PFSK-1 (cell line): ENCODE measurements around the gene PHKA2.

Experiments
- FOXP2 ChIP-seq: optimal IDR thresholded peaks from 2 replicates; pipeline ENCODE3; 2011; ENCODE audit warnings: borderline replicate concordance, control low read depth, inconsistent platforms; ENCODE audit not compliant: insufficient read depth; ENCODE audit errors: extremely low read length, extremely low read depth
- POLR2AphosphoS5 ChIP-seq: IDR thresholded peaks from 2 replicates; pipeline ENCODE4 v1.6.1; 2012; ENCODE audit warnings: low read depth, mild to moderate bottlenecking, control low read depth, low read length, moderate library complexity
- SIN3A ChIP-seq: IDR thresholded peaks from 2 replicates; pipeline ENCODE4 v1.6.1; 2012; ENCODE audit warnings: mild to moderate bottlenecking, low read length, moderate library complexity, borderline replicate concordance; ENCODE audit not compliant: insufficient read depth
- TAF1 ChIP-seq: IDR thresholded peaks from 2 replicates; pipeline ENCODE4 v1.6.1; 2012; ENCODE audit warnings: low read length, control low read depth, borderline replicate concordance; ENCODE audit not compliant: insufficient read depth
- TF ChIP-seq, protein P1 (sequence below), 2 experiments: IDR thresholded peaks; 2 replicates each; pipeline versions ENCODE4 v1.6.1 to v1.8.0; 2011 to 2012; ENCODE audit warnings: low read depth in 2 of 2, low read length in 2 of 2, control low read depth in 1 of 2, inconsistent platforms in 1 of 2, mild to moderate bottlenecking in 1 of 2, moderate library complexity in 1 of 2; ENCODE audit not compliant: insufficient read depth in 1 of 2

The PHKA2 gene

GRCh38 chrX:18896680-18897544 is 87.0 kb downstream of the PHKA2 start:
- TF ChIP-seq POLR2AphosphoS5 (no peak), SIN3A (no peak), FOXP2 (no peak), TAF1 (no peak)
- TF ChIP-seq, protein P1, sequence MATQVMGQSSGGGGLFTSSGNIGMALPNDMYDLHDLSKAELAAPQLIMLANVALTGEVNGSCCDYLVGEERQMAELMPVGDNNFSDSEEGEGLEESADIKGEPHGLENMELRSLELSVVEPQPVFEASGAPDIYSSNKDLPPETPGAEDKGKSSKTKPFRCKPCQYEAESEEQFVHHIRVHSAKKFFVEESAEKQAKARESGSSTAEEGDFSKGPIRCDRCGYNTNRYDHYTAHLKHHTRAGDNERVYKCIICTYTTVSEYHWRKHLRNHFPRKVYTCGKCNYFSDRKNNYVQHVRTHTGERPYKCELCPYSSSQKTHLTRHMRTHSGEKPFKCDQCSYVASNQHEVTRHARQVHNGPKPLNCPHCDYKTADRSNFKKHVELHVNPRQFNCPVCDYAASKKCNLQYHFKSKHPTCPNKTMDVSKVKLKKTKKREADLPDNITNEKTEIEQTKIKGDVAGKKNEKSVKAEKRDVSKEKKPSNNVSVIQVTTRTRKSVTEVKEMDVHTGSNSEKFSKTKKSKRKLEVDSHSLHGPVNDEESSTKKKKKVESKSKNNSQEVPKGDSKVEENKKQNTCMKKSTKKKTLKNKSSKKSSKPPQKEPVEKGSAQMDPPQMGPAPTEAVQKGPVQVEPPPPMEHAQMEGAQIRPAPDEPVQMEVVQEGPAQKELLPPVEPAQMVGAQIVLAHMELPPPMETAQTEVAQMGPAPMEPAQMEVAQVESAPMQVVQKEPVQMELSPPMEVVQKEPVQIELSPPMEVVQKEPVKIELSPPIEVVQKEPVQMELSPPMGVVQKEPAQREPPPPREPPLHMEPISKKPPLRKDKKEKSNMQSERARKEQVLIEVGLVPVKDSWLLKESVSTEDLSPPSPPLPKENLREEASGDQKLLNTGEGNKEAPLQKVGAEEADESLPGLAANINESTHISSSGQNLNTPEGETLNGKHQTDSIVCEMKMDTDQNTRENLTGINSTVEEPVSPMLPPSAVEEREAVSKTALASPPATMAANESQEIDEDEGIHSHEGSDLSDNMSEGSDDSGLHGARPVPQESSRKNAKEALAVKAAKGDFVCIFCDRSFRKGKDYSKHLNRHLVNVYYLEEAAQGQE (IDR thresholded peaks at IDR 0.05; ENCODE audit: insufficient read depth in 1 of 2, low read depth in 2 of 2, low read length in 2 of 2), result no peak

DNA sequence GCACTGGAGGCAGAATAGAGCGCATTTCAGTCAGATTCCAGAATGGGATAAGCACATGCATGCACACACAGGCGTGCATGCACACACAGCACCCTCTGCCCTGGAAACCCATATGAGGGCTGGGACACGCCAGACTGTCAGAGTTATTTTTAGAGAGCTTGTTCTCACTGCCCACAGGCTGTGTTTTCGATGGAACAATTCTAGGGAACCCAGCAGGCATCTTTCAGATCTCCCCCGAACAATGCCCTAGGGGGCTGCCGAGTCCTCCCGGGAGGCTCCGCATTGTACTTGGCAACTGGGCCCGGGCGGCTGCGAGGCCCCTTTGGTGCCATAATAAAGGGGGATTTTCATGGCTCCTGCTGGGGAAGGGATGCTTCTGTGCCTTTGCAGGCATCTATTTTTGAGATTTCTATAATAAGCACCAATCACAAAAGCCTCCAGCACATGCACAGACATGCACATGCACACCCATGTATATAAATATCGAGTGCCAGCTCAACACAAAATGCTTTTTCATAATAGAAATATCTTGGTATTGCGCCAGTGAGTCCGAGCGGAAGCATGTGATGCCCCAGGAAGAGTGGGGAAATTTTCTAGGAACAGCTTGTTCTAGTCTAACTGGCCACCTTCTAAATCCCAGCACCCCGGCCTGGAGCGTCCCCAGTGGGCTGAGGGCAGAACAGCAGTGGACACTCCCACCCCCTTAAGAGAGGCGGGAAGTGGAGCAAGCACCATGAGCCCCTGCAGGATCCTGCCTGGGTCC is 88.5 kb downstream of the PHKA2 start:
- no peak for TF ChIP-seq POLR2AphosphoS5

GRCh38 chrX:18894156-18894555 is 89.8 kb downstream of the PHKA2 start:
- TF ChIP-seq, protein P1 (IDR thresholded peaks at IDR 0.05; ENCODE audit: insufficient read depth in 1 of 2, low read depth in 2 of 2, low read length in 2 of 2), result peak in 1 of 2 experiments; percentile 35; a peak in 1 of 4 replicates
- TF ChIP-seq POLR2AphosphoS5, result no peak

DNA sequence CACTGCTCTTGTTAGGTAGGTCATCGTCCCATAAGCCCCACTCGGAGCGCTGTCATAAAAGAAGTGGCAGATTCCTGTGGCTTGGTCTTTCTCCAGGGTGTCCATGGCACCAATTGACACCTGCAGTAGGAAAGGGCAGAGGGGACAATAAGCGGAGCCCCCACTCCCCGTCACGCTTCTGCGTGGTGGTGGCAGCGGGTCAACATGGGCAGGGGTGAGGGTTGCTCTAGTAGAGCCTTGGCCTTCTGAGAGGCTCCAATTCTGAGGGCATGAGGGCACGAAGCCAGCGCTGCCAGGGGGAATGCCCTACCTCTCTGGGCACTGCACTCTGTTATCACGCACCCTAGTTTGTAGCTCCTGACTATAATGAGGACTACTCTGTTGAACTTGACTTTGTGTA is 90.4 kb downstream of the PHKA2 start:
- TF ChIP-seq, protein P1 (IDR thresholded peaks at IDR 0.05; ENCODE audit: insufficient read depth in 1 of 2, low read depth in 2 of 2, low read length in 2 of 2), result no peak
- TF ChIP-seq FOXP2, result no peak
- no peak for TF ChIP-seq TAF1
- no peak for TF ChIP-seq POLR2AphosphoS5
- no peak for TF ChIP-seq SIN3A

GRCh38 chrX:18892899-18893298 is 91.0 kb downstream of the PHKA2 start:
- no peak for TF ChIP-seq FOXP2
- TF ChIP-seq, protein P1 (IDR thresholded peaks at IDR 0.05; ENCODE audit: insufficient read depth in 1 of 2, low read depth in 2 of 2, low read length in 2 of 2), result no peak
- TF ChIP-seq POLR2AphosphoS5, result no peak
- TF ChIP-seq TAF1, result no peak
- TF ChIP-seq SIN3A, result no peak
